Neuronal stem cell (in vitro differentiated cells): ENCODE data around the gene MYLK3.
A peak's percentile ranks its signal among the peaks of the same experiment; 100 is the strongest.

Source experiments
- DNase-seq: peaks from one replicate; pipeline ENCODE4 v3.0.0-alpha.2; 2013; ENCODE audit warnings: low spot score
- H2AFZ ChIP-seq: one replicate; pipeline ENCODE4 v1.6.1; 2013; ENCODE audit warnings: mild to moderate bottlenecking, low read length, inconsistent platforms
- H2AK5ac ChIP-seq: 2 replicates; pipeline ENCODE4 v1.6.1; 2013; ENCODE audit warnings: low read depth, mild to moderate bottlenecking, inconsistent platforms, low read length, moderate library complexity, mixed read lengths
- H2BK120ac ChIP-seq: 2 replicates; pipeline ENCODE4 v1.6.1; 2013; ENCODE audit warnings: low read depth, mild to moderate bottlenecking, inconsistent platforms, low read length, moderate library complexity, mixed read lengths
- H2BK12ac ChIP-seq: one replicate; pipeline ENCODE4 v1.6.1; 2013; ENCODE audit warnings: low read length, inconsistent platforms
- H2BK15ac ChIP-seq: 2 replicates; pipeline ENCODE4 v1.6.1; 2013; ENCODE audit warnings: mild to moderate bottlenecking, low read length, inconsistent platforms, mixed read lengths
- H2BK5ac ChIP-seq: one replicate; pipeline ENCODE4 v1.6.1; 2013; ENCODE audit warnings: inconsistent platforms, mild to moderate bottlenecking, low read length, moderate library complexity
- H3K14ac ChIP-seq: one replicate; pipeline ENCODE4 v1.6.1; 2013; ENCODE audit warnings: low read length, inconsistent platforms
- H3K18ac ChIP-seq: 2 replicates; pipeline ENCODE4 v1.6.1; 2013; ENCODE audit warnings: low read length, inconsistent platforms
- H3K23ac ChIP-seq: 2 replicates; pipeline ENCODE4 v1.6.1; 2013; ENCODE audit warnings: low read depth, mild to moderate bottlenecking, mixed read lengths, low read length, inconsistent platforms; ENCODE audit not compliant: poor library complexity
- H3K27ac ChIP-seq: replicated peaks from 3 replicates; pipeline ENCODE4 v1.5.1; 2013; ENCODE audit warnings: low read length, inconsistent platforms
- H3K27me3 ChIP-seq, 3 experiments: 2 replicates each; pipeline ENCODE4 v1.6.1; 2013; ENCODE audit warnings: low read length in 3 of 3, mild to moderate bottlenecking in 2 of 3, inconsistent platforms in 1 of 3, low read depth in 1 of 3, mixed read lengths in 1 of 3, moderate library complexity in 1 of 3; ENCODE audit not compliant: control insufficient read depth in 3 of 3, insufficient read depth in 3 of 3
- H3K36me3 ChIP-seq, 2 donors: replicated peaks in 1 of 2; 2 replicates each; pipeline ENCODE4 v1.6.1; 2013; ENCODE audit warnings: low read length in 2 of 2; ENCODE audit not compliant: control insufficient read depth in 2 of 2, insufficient read depth in 2 of 2
- H3K4ac ChIP-seq: 2 replicates; pipeline ENCODE4 v1.6.1; 2013; ENCODE audit warnings: inconsistent platforms, mild to moderate bottlenecking, low read length, moderate library complexity
- H3K4me1 ChIP-seq, 2 donors: 1 replicate in 1 of 2; 2 replicates in 1 of 2; pipeline ENCODE4 v1.6.1; 2013; ENCODE audit warnings: low read length in 2 of 2, low read depth in 1 of 2; ENCODE audit not compliant: control insufficient read depth in 2 of 2, insufficient read depth in 1 of 2
- H3K4me2 ChIP-seq: one replicate; pipeline ENCODE4 v1.6.1; 2013; ENCODE audit warnings: mild to moderate bottlenecking, low read length, inconsistent platforms; ENCODE audit not compliant: insufficient read depth, poor library complexity, severe bottlenecking
- H3K4me3 ChIP-seq, 2 donors: 2 replicates each; pipeline ENCODE4 v1.5.1; 2013; ENCODE audit warnings: low read length in 2 of 2, mild to moderate bottlenecking in 2 of 2, inconsistent platforms in 1 of 2, moderate library complexity in 1 of 2
- H3K79me1 ChIP-seq: one replicate; pipeline ENCODE4 v1.6.1; 2013; ENCODE audit warnings: low read depth, mild to moderate bottlenecking, inconsistent platforms, low read length, moderate library complexity
- H3K9ac ChIP-seq: one replicate; pipeline ENCODE4 v1.6.1; 2013; ENCODE audit warnings: mild to moderate bottlenecking, low read depth, low read length, inconsistent platforms; ENCODE audit not compliant: poor library complexity
- H3K9me3 ChIP-seq, 2 donors: replicated peaks in 1 of 2; 2 replicates each; pipeline versions ENCODE3 to v1.6.1; 2013; ENCODE audit warnings: low read length in 2 of 2, mild to moderate bottlenecking in 2 of 2, inconsistent platforms in 1 of 2, low read depth in 1 of 2, mixed read lengths in 1 of 2, moderate library complexity in 1 of 2; ENCODE audit not compliant: control insufficient read depth in 2 of 2, insufficient read depth in 1 of 2
- H4K8ac ChIP-seq: one replicate; pipeline ENCODE4 v1.6.1; 2013; ENCODE audit warnings: low read depth, mild to moderate bottlenecking, inconsistent platforms, low read length, moderate library complexity
- H4K91ac ChIP-seq: one replicate; pipeline ENCODE4 v1.6.1; 2013; ENCODE audit warnings: low read length, low read depth, mild to moderate bottlenecking, inconsistent platforms; ENCODE audit not compliant: poor library complexity
- WGBS, 2 donors: extraction: QIAGEN DNeasy Blood & Tissue Kit; methylation state at CpG; one replicate each; pipeline ENCODE4 v1.1.7; 2013; ENCODE audit warnings: missing lambda C conversion rate in 2 of 2, mixed read lengths in 1 of 2; ENCODE audit not compliant: insufficient read length in 2 of 2, insufficient replicate concordance in 1 of 2; ENCODE audit errors: extremely low coverage in 2 of 2; 5-methylcytosine and 5-hydroxymethylcytosine counted together

MYLK3 gene

DNA sequence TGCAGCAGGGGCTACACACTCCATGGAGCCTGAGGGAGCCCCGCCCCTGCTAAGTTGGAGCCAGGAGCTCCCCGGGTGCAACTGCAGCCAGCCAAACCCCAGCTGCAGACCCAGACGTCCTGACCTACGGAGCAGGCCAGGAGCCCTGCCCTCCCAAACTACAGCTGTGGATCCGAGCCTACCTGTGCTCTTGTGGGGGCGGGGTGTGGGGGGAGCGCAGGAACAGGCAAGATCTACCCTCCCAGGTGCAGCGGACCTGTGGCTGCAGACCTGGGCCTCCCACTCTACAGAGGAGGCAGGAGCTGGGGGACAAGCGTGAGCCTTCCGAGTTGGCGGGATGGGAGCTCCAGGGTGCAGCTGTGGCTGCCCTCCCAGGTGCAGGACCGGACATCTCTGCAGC lies 29.7 kb upstream of the MYLK3 start:
- no peak overlapping the region for H3K23ac ChIP-seq
- no peak overlapping the region for H2BK5ac ChIP-seq
- H3K79me1 ChIP-seq, result no peaks in the 10 kb centered on the region
- peaks cover 5 to 9% of the 10 kb centered on the region in 2 donors for H3K9me3 ChIP-seq
- H2AK5ac ChIP-seq, result no peak overlapping the region
- peak overlapping the region in 1 of 2 donors; percentile 42 for H3K4me3 ChIP-seq
- no peak overlapping the region for H3K4me2 ChIP-seq
- H2BK12ac ChIP-seq, result peak overlapping the region; percentile 97
- H3K36me3 ChIP-seq, result no peaks in the 10 kb centered on the region
- no peak overlapping the region for H2BK120ac ChIP-seq
- H4K91ac ChIP-seq, result no peak overlapping the region
- no peak overlapping the region for H3K4ac ChIP-seq
- no peaks in the 10 kb centered on the region for H3K4me1 ChIP-seq
- no CpG with 5 or more reads among the region's 12 CpGs for WGBS, 2 donors
- no peak overlapping the region for H3K27ac ChIP-seq
- DNase-seq, result no peak
- no peak overlapping the region for H3K9ac ChIP-seq
- H3K14ac ChIP-seq, result peak overlapping the region; percentile 82
- H3K18ac ChIP-seq, result no peak overlapping the region
- no peaks in the 10 kb centered on the region for H3K27me3 ChIP-seq
- H2AFZ ChIP-seq, result no peak overlapping the region
- no peak overlapping the region for H4K8ac ChIP-seq
- no peak overlapping the region for H2BK15ac ChIP-seq

DNA sequence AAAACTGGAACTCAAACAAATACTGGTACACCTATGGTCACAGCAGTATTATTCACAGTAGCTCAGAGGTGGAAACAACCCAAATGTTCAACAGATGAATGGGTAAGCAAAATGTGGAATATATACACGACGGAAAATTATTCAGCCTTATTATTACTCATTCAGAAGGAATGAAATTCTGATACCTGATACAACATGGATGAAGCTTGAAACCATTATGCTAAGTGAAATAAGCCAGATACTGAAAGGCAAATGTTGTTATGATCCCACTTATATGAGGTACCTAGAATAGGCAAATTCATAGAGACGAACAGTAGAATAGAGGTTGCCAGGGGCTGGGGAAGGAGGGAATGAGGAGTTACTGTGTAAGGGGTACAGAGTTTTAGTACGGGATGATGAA lies 27.1 kb upstream of the MYLK3 start:
- no peak for DNase-seq
- H3K4me1 ChIP-seq, result no peaks in the 10 kb centered on the region
- H2AK5ac ChIP-seq, result no peak overlapping the region
- H3K23ac ChIP-seq, result no peak overlapping the region
- no peak overlapping the region for H3K4me2 ChIP-seq
- H3K14ac ChIP-seq, result no peak overlapping the region
- no peak overlapping the region for H4K8ac ChIP-seq
- WGBS, 2 donors, result no CpG with 5 or more reads among the region's 4 CpGs
- H3K27ac ChIP-seq, result no peak overlapping the region
- no peak overlapping the region for H2AFZ ChIP-seq
- H2BK15ac ChIP-seq, result no peak overlapping the region
- H2BK12ac ChIP-seq, result no peak overlapping the region
- H2BK120ac ChIP-seq, result no peak overlapping the region
- no peaks in the 10 kb centered on the region for H3K36me3 ChIP-seq
- H3K27me3 ChIP-seq, result no peaks in the 10 kb centered on the region
- H3K4me3 ChIP-seq, result no peak overlapping the region
- no peaks in the 10 kb centered on the region for H3K79me1 ChIP-seq
- no peak overlapping the region for H2BK5ac ChIP-seq
- H3K4ac ChIP-seq, result no peak overlapping the region
- no peak overlapping the region for H3K18ac ChIP-seq
- H3K9ac ChIP-seq, result no peak overlapping the region
- peaks cover 5 to 9% of the 10 kb centered on the region in 2 donors for H3K9me3 ChIP-seq
- H4K91ac ChIP-seq, result no peak overlapping the region

DNA sequence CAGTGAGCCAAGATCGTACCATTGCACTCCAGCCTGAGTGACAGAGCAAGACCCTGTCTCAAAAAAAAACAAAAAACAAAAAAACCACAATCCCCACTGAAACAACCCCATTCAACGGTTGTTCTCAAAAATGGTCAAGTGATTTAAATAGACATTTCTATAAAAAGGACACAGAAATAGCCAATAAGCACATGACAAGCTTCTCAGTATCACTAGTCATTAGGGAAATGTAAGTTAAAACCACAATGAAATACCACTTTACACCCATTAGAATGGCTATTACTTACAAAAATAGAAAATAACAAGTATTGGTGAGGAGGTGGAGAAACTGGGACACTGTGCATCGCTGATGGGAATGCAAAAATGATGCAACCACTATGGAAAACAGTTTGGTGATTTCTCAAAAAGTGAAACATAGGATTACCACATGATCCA lies 26.6 kb upstream of the MYLK3 start:
- Histone ChIP-seq H3K27me3 (no peaks in the 10 kb centered on the region), H3K36me3 (no peaks in the 10 kb centered on the region), H2BK15ac (no peak overlapping the region), H2AK5ac (no peak overlapping the region), H2BK120ac (no peak overlapping the region), H3K4me1 (no peaks in the 10 kb centered on the region), H2AFZ (no peak overlapping the region), H3K4ac (no peak overlapping the region), H3K27ac (no peak overlapping the region), H3K9me3 (peaks cover 5 to 9% of the 10 kb centered on the region in 2 donors), H4K8ac (no peak overlapping the region), H3K4me3 (no peak overlapping the region), H3K9ac (no peak overlapping the region), H3K23ac (no peak overlapping the region), H3K79me1 (no peaks in the 10 kb centered on the region), H3K4me2 (no peak overlapping the region), H3K18ac (no peak overlapping the region), H3K14ac (no peak overlapping the region), H2BK5ac (no peak overlapping the region), H4K91ac (no peak overlapping the region), H2BK12ac (no peak overlapping the region)
- WGBS, 2 donors, result no CpG with 5 or more reads among the region's 3 CpGs
- DNase-seq, result no peak

DNA sequence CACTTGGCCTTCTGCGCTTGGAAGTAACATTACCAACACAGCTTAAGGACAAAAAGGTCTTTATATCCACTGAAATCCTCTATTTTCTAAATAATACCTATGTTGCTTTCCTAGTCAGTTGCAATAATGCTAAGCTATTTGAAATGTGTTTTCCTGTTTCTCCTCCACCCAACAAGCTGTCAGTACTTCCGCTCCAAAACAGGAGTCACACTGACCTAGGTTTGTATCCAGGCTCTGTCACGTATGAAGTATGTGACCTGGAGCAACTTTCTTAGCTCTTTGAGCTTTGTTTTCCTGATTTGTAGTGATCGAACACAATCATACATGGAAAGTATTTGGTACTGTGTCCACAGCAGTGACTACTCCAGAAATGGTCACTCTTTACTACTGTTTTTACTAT lies 24.3 kb upstream of the MYLK3 start:
- Histone ChIP-seq H2AK5ac (no peak overlapping the region), H3K14ac (no peak overlapping the region), H3K27me3 (no peaks in the 10 kb centered on the region), H3K23ac (no peak overlapping the region), H4K91ac (no peak overlapping the region), H3K18ac (no peak overlapping the region), H3K79me1 (no peaks in the 10 kb centered on the region), H2BK15ac (no peak overlapping the region), H3K4me1 (no peaks in the 10 kb centered on the region), H3K27ac (no peak overlapping the region), H3K36me3 (no peaks in the 10 kb centered on the region), H2BK5ac (no peak overlapping the region), H3K4ac (no peak overlapping the region), H2BK12ac (no peak overlapping the region), H2BK120ac (no peak overlapping the region), H3K9ac (no peak overlapping the region), H4K8ac (no peak overlapping the region), H2AFZ (no peak overlapping the region), H3K9me3 (no peaks in the 10 kb centered on the region), H3K4me3 (no peak overlapping the region), H3K4me2 (no peak overlapping the region)
- WGBS, 2 donors, result no CpG with 5 or more reads among the region's 4 CpGs
- no peak for DNase-seq
